ENCODE measurements around the gene UXT.

Gene UXT

DNA sequence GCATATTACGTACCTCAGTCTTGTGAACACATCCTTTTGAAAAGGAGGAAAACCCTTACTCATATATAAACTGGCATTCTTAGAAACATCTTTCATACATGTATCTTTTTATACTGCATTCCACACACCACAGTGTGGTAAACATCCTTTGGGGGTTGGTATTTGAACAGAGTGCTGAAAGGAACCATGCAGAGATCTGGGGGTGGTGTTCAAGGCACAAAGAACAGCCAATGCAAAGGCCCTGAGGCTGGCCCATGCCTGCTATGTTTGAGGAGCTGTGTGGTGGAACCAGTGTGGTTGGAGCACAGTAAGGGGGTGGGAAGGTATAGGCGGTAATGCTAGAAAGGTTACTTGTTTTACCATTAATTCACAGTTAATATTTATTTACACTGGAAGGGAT is 10.6 kb downstream of the UXT start:
- DNase-seq: no peak

- DNase-seq: no peak
Observed at GRCh38 chrX:47646636-47647035, 12.3 kb downstream of the UXT start.

DNA sequence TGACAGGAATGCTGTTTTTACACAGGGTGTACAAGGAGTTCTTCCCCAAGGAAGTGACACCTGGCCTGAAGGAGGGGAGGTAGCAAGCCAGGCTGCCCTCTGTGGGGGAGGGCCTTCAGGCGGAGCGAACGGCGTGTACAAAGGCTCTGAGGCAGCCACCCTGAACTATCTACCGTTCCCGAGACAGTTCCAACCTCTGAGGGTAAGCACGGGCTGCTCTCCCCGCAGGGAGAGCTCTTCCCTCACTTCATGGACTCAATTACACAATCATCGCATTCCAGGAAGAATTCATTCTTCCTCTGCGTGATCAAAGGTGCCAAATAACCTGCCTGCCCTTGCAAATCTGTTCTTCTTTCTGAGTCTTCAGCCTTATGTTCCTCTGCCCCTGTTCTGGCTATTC is 13.4 kb downstream of the UXT start:
- no peak for DNase-seq

GRCh38 chrX:47644557-47645091 is 14.4 kb downstream of the UXT start:
- DNase-seq: no peak

- DNase-seq: peak; percentile 17
Observed at GRCh38 chrX:47643926-47644325, 15.1 kb downstream of the UXT start.

DNA sequence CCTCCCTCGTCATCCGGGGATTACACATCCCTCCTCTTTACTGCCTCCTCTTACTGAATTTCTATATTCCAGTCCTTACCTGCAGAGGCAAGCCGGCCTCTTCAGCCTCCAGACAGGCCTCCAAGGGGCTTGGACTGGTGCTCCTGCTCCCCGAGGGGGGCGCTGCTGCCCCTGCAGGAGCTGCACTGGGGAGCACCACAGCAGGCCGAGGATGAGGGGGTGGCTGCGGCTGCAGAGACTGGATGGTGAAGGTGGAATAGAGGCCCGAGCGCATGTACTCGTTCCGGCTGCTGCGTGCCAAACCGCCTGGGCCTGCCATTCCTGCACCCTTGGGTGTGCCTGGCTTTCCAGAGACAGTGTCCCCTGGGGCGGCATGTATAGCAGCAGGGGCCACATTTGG is 20.2 kb downstream of the UXT start:
- DNase-seq: no peak

DNA sequence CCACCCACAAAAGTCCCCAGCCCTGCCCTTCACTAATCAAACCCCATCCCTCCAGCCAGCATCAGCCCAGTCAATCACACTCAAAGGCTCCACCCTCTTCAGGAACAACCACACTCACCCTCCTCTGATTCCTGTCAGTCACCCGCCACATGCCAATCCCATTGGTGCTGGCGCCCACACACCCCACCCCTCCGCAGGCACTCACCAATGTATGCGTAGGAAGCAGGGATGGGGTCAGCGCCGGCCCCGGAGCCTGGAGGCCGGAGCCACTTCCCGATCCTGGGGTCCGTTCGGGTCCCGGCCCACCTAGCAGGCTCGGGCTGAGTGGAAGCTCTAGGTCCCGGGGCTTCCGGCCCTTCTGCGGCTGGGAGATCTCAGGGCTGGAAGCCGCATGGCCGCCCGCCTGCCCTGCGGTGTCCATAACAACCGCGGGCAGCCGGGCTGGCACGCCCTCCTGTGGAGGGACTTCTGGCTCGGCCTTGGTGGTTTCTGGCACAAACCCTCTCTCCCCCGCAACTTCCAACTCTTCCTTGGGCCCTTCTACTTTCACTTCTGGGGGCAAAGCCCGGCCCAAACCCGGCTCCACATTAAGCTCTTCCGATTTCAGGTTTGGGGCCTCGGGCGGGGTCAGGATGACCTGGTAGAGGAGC is 21.3 kb downstream of the UXT start:
- DNase-seq: peak; percentile 61

DNA sequence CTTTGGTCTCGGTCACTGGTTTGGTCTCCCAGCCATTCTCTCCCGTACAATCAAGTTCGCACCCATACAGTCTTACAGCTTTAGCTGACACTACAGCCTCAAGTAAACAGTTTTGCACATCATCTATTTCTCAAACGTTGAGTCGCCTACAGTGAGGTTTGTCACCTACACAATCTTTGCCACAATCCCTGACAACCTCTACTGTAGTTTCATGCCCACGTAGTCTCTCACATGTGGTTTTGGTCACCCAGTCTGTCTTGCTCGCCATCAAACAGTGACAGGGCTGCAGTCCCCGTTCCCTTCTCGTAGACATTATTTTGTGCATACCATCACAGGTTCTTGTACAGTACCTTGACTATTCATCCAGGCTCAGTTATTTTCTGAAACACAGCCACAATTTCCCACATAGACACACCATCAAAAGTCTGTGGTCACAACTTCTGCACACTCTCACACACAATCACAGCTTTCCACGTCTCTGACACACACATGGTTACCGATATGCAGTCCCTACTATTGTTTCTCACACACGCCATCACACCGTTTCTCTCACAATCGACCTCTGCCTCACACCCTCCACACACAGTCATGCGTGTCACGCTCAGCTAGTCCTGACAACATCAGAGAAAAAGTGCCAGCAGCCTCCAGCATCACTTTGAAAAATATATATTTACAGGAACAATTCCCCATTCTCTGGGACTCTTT is 24.0 kb downstream of the UXT start:
- no peak for DNase-seq

GRCh38 chrX:47633689-47634590 is 25.0 kb downstream of the UXT start:
- no peak for DNase-seq

DNA sequence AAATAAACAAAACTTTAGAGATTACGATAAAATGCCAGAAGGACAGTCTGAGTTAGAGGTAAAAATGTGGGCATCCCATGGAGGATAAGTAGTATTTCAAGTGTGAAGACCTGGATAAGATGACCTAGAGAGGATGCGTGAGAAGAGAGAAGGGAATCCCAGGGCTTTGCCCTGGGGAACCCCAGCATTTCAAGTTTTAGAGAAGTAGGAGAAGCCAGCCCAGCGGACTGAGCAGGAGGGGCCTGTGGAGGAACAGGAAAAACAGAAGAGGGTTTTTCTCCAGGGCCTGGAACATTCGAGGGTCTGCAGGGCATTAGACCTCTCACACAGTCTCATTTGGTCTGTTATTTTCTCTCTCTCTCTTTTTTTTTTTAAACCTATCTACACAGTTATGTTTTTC is 26.3 kb downstream of the UXT start:
- no peak for DNase-seq

DNA sequence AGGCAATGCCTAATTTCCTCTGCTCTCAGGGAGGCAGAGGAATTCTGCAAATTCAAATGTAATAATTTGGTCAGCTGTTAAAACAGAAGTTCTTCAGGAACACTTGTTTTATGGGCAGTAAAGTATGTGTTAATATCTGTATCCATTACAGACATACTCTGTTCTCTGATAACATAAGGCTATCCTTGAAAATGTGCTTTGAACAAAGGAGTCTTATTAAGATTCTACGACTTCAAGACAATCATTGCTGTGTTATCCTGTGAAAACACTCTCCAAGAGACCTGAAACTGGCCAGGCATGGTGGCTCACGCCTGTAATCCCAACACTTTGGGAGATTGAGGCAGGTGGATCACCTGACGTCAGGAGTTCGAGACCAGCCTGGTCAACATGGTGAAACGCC is 27.3 kb downstream of the UXT start:
- no peak for DNase-seq

DNA sequence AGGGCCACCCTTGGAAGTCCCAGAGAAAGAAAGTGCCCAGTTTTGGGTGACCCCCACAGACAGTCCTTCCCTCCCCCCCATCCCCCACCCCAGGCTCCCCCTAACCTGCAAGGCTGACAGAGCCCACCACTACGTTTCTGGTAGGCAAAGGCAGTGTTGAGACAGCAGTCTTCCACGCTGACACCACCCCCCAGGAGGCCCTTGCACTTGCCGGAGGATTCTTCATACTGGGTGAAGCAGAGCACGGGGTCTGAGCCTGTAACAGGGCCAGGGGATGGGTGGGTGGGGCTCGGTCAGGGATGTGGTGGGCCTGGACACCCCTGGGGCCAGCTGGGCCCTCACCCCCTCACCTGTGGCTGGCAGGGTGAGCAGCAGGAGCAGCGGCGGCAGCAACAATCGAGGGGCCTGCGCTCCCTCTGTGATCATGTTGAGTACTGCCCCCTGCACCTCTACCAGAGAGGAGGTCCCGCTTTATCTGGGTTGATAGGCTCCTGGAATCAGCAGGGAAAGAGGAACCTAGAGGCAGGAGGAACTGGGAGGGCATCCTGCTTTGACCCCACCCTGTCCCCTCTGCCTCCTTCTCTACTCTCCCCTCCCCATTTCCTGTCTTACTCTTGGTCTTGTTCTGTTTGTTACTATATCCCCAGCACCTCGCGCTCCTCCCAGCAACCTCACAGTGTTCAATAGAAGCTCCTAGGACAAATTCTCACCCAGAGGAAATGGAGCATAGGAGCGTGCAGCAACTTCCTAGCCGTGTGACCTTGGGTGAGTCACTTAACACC is 29.4 kb downstream of the UXT start, which contains the start of gene CFP:
CFP (minus strand) TSS at position 512 of the 782 bp plus-strand sequence; CDS start at position 426, 86 bp downstream.
- peak; percentile 44 for DNase-seq

DNA sequence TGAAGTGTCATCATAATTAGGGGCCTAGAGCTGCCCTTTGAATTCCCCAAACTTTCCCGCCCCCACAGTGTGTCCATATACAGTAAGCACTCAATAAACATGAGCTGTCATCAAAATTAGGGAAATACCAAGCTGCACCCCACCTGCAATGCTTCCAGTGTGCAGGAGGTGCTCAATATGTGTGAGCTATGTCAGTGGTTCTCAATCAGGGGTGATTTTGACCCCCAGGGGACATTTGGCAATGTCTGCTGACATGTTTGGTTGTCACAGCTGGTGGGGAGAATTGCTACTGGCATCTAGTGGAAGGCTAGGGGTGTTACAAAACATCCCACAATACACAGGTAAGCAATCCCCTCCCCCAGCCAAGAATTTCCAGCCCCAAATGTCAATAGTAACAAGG is 30.0 kb downstream of the UXT start:
- peak; percentile 40 for DNase-seq

GRCh38 chrX:47625365-47625764 is 33.6 kb downstream of the UXT start:
- no peak for DNase-seq

- peak; percentile 63 for DNase-seq
Observed at GRCh38 chrX:47623540-47624027, 35.4 kb downstream of the UXT start.

- no peak for DNase-seq
Observed at GRCh38 chrX:47621851-47622250, 37.1 kb downstream of the UXT start.

- DNase-seq: no peak
Observed at GRCh38 chrX:47620303-47620685, 38.7 kb downstream of the UXT start.

GRCh38 chrX:47619486-47620302 is 39.3 kb downstream of the UXT start, which contains the start of gene SYN1:
Gene SYN1, minus strand, starts transcription at chrX:47619857. Its CDS starts 129 bp downstream, at chrX:47619728.
- DNase-seq: peak; percentile 83

DNA sequence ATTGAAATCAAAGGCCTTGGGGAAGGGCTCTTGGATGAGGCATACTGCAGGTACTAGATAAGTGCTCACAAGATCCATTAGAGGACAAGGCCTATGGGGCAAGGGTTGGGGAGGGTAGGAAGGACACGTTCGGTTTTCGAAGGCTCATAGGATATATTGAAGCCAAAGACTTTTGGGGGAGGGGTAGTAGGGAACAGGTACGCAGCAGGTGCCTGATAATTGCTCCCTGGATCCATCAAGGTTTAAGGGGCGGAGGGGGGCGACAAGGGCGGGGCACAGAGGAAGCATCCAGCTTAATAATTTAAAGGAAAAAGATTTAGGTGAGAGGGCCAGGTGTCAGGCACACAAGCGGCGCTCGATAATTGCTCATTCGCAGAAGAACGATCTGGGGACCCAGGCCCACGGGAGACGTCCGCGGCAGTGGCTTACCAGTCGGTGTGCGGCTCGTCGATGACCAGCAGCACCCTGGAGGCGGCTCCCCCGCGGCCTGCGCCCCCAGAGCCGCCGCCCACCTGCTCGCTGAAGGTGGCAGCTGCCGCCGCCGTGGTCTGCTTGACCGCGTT is 40.0 kb downstream of the UXT start:
- no peak for DNase-seq

GRCh38 chrX:47614618-47615017 is 44.4 kb downstream of the UXT start:
- no peak for DNase-seq

DNA sequence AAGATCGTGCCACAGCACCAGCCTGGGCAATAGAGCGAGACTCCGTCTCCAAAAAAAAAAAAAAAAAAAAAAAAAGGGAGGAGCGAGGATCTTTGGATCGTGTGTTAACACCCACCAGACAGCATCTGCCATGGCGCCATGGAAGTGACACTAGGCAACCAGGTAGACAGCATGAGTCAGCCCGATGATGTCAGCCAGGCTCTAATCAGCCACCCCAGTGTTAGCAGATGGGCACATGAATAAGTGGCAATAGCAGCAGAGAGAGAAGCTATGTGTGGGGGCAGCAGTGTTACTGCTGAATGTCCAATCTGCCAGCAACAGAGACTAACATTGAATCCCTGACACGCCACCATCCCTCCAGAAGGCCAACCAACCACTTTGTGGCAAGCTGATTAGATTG is 45.9 kb downstream of the UXT start:
- no peak for DNase-seq
